ENCODE results near the gene MIPEP. TPM values are rescaled to one million over a fixed set of nuclear protein-coding genes. Genes with fewer than 3 reads are reported as not detected.

MIPEP gene
- total and polyA plus RNA-seq, 10 of the 15 experiments (the other 5 are each of a cell fraction or from before 2014, with no cell fraction given) = 15.6 to 56.2 (median 29.8) TPM

DNA sequence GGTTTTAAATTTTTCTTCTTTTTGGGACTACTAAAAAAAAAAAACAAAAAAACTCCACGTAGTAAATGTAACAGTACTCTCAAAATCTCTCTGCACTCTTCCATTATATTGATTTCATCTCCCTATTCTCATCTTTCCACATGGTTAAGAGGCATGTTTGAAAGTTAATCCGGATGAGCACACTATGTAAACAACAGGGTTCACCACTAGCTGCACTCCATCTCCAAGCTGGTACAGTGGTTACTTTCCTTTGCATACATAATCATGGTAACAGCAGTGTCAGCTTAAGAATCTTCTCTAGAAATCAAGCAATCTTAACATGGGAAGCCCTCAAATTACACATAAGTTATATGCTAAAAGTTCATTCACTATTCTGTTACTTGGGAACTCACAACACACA is 92.6 kb downstream of the MIPEP start:
- H3K27me3 ChIP-seq (replicated peaks in 1 of 2; ENCODE audit: control insufficient read depth in 2 of 2, insufficient read depth in 2 of 2, low read length in 1 of 2) = no peaks in the 10 kb centered on the region

More for the DNA sequence above, 92.6 kb downstream of the MIPEP start:
- Histone ChIP-seq H3K9ac (ENCODE audit: control insufficient read depth, insufficient read depth, low read length) (no peak overlapping the region), H3K4me3 (no peak overlapping the region), H3K27ac (ENCODE audit: control insufficient read depth, insufficient read depth) (peak overlapping the region; percentile 48; the same call in 1 of the 2 replicates), H3K36me3 (ENCODE audit: control insufficient read depth in 2 of 2, insufficient read depth in 2 of 2, low read length in 1 of 2) (no peaks in the 10 kb centered on the region; a peak in 1 of 4 replicates), H3K9me3 (replicated peaks; ENCODE audit: control insufficient read depth, insufficient read depth, low read length) (peaks cover 4% of the 10 kb centered on the region), H3K79me2 (ENCODE audit: control insufficient read depth, insufficient read depth, low read length) (no peaks in the 10 kb centered on the region), H3K4me2 (ENCODE audit: control insufficient read depth, insufficient read depth) (no peak overlapping the region), H2AFZ (ENCODE audit: control insufficient read depth, low read depth, low read length) (no peak overlapping the region), H4K20me1 (ENCODE audit: control insufficient read depth, insufficient read depth) (no peaks in the 10 kb centered on the region), H3K4me1 (ENCODE audit: control insufficient read depth, insufficient read depth, low read length) (peaks cover 58% of the 10 kb centered on the region)
- ChIA-PET POLR2A (interaction anchor here (1.5 to 2.0 kb wide), 2 partner anchors 8 to 49 kb away, joined by 3 to 11 read pairs; no protein-coding TSS in a partner anchor), SMC1A (ENCODE audit: uncharacterized antibody, unreplicated experiment) (interaction anchor here (1.0 to 2.5 kb wide), 4 partner anchors 15 to 62 kb away, joined by 4 to 11 read pairs (median 6); no protein-coding TSS in a partner anchor), CTCF (interaction anchor here (1.3 kb wide), 1 partner anchor 18 kb away, joined by 3 read pairs; no protein-coding TSS in a partner anchor), RAD21 (ENCODE audit: unreplicated experiment) (interaction anchor here (2.0 to 4.6 kb wide), 2 partner anchors 10 to 18 kb away, joined by 11 to 21 read pairs; no protein-coding TSS in a partner anchor)
- WGBS (ENCODE audit: insufficient coverage, insufficient replicate concordance, low lambda C conversion rate, missing lambda C conversion rate) = 94% methylated on average over 2 of the region's 2 CpGs
- no peak for DNase-seq (ENCODE audit: low read depth, low spot score)
- no peak for FAIRE-seq
- intact Hi-C loops (cut with micrococcal nuclease; ENCODE audit: unreplicated experiment) (no loop called here), in situ Hi-C loops (cut with MboI) (no loop called here)
- TF ChIP-seq ZNF384 (IDR thresholded peaks at IDR 0.05; ENCODE audit: borderline replicate concordance, low read depth, low read length) (no peak), RAD51 (IDR thresholded peaks at IDR 0.05) (no peak), CREB1 (IDR thresholded peaks at IDR 0.05; ENCODE audit: low read depth) (no peak)
- TF ChIP-seq, protein P1, sequence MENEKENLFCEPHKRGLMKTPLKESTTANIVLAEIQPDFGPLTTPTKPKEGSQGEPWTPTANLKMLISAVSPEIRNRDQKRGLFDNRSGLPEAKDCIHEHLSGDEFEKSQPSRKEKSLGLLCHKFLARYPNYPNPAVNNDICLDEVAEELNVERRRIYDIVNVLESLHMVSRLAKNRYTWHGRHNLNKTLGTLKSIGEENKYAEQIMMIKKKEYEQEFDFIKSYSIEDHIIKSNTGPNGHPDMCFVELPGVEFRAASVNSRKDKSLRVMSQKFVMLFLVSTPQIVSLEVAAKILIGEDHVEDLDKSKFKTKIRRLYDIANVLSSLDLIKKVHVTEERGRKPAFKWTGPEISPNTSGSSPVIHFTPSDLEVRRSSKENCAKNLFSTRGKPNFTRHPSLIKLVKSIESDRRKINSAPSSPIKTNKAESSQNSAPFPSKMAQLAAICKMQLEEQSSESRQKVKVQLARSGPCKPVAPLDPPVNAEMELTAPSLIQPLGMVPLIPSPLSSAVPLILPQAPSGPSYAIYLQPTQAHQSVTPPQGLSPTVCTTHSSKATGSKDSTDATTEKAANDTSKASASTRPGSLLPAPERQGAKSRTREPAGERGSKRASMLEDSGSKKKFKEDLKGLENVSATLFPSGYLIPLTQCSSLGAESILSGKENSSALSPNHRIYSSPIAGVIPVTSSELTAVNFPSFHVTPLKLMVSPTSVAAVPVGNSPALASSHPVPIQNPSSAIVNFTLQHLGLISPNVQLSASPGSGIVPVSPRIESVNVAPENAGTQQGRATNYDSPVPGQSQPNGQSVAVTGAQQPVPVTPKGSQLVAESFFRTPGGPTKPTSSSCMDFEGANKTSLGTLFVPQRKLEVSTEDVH (IDR thresholded peaks at IDR 0.05; ENCODE audit: low read depth, partially characterized antibody) = no peak
- ATAC-seq = 0 out of 3 replicates have a peak, but pooled peaks have one; percentile 13
- BruUV-seq (replicated peaks) = no TSS peak

Measured in GM12878 (cell line).